ENCODE measurements around the gene PLXNC1. TPM values are rescaled to one million over a fixed set of nuclear protein-coding genes. Genes with fewer than 3 reads are reported as not detected.

PLXNC1 gene
- total and polyA plus RNA-seq, 9 of the 15 experiments (the other 6 are each of a cell fraction or from before 2014, with no cell fraction given), result 0.08 to 0.87 (median 0.28) TPM

DNA sequence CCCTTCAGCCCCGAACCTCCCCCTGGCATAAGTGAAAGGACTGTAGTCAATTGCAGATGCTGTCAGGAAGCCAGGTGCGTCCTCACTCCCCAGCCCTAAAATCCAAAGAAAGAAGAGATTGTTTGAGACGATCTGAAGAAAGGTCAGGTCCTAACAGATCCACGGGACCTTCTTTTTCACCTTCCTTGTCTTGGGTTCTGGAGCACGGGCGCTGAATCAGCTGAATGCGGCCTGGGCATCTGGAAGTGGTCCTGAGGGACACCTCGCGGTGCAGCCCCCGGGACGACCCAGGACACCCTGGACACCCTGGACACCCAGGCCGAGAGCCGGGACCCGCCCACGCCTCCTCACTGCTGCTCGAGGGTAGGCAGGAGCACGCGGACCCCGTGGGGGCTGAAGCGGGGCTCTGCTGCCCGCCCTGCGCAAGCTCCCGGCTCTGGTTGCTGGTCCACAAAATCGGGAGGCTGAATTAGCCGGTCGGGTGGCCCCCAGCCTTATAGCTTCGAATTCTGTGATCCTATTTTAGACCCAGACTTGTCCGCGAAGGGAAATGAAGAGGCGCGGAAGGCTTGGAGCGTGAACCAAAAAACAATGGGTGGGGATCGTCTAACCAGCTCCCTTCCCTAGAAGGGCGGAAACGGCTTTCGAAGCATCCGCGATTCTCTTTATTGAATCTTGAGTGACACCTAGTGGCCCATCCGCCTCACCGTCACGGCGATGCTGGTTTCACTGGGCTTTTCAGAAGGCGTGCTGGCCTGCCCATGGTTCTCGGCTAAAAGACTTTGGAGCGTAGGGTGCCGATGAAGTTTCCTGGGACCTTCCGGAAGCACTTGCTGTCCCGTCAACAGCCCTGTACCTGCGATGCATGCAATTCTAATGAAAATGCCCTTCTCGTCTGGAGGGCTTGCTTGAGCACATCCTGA is 46.4 kb upstream of the PLXNC1 start (continued):
- TF ChIP-seq NR2C1 (IDR thresholded peaks at IDR 0.05) (no peak), NR2C1 (tag; IDR thresholded peaks at IDR 0.05) (0 out of 2 replicates have a peak, but pooled peaks have one; percentile 45), CXXC5 (CRISPR knock-in tag; IDR thresholded peaks at IDR 0.05) (peak; percentile 16), ZBTB33 (CRISPR knock-in tag; IDR thresholded peaks at IDR 0.05) (peak; percentile 4; the same call in 1 of the 2 replicates), CHD2 (IDR thresholded peaks at IDR 0.05; ENCODE audit: low read depth, low read length) (no peak), PHF8 (IDR thresholded peaks at IDR 0.05; ENCODE audit: borderline replicate concordance, low read length) (peak; percentile 15; the same call in 1 of the 2 replicates), ZNF766 (CRISPR knock-in tag; conservative IDR thresholded peaks at IDR 0.05) (0 out of 2 replicates have a peak, but pooled peaks have one; percentile 34), STAG1 (CRISPR knock-in tag; IDR thresholded peaks at IDR 0.05; ENCODE audit: borderline replicate concordance) (peak; percentile 98), POLR3G (IDR thresholded peaks at IDR 0.05; ENCODE audit: extremely low read depth, insufficient read length, insufficient replicate concordance) (no peak), MIER1 (IDR thresholded peaks at IDR 0.05; ENCODE audit: low read depth) (no peak), ATF1 (CRISPR knock-in tag; IDR thresholded peaks at IDR 0.05) (no peak), ATF1 (tag; IDR thresholded peaks at IDR 0.05) (peak; percentile 49), THRAP3 (IDR thresholded peaks at IDR 0.05; ENCODE audit: borderline replicate concordance) (no peak)
- TF ChIP-seq, protein P1, sequence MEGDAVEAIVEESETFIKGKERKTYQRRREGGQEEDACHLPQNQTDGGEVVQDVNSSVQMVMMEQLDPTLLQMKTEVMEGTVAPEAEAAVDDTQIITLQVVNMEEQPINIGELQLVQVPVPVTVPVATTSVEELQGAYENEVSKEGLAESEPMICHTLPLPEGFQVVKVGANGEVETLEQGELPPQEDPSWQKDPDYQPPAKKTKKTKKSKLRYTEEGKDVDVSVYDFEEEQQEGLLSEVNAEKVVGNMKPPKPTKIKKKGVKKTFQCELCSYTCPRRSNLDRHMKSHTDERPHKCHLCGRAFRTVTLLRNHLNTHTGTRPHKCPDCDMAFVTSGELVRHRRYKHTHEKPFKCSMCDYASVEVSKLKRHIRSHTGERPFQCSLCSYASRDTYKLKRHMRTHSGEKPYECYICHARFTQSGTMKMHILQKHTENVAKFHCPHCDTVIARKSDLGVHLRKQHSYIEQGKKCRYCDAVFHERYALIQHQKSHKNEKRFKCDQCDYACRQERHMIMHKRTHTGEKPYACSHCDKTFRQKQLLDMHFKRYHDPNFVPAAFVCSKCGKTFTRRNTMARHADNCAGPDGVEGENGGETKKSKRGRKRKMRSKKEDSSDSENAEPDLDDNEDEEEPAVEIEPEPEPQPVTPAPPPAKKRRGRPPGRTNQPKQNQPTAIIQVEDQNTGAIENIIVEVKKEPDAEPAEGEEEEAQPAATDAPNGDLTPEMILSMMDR (IDR thresholded peaks at IDR 0.05 in 2 of 3, conservative IDR thresholded peaks at IDR 0.05 in 1 of 3; ENCODE audit: insufficient read depth in 2 of 3, low read depth in 1 of 3, low read length in 3 of 3), result peak; percentile 80 to 93 (median 91)

Measured in K562 (cell line).